ENCODE data around the gene BTAF1. TPM values are rescaled to one million over a fixed set of nuclear protein-coding genes. Genes with fewer than 3 reads are reported as not detected.

The BTAF1 gene
- total RNA-seq, 1 experiment from 2014 or later: 30.7 TPM

DNA sequence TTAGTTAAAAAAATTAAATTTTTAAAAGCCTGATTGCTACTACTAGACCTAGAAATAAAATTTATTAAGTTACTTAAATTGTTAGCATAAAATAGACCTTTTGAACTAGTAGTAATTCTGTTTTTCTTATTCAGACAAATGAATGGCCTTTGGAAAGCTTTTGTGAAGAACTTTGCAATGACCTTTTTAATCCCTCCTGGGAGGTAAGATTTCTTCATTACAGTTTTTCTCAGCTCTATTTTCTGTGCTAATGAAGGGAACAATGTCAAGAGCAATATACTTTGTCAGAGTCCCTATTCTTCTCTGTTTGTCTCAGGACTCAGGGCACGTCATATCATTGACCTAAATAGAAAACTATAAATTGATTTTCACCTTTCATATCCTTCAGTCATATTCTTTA lies 33.5 kb downstream of the BTAF1 start:
- H3K9me3 Mint-ChIP-seq (ENCODE audit: low read depth, unreplicated experiment): no peaks in the 10 kb centered on the region
- H3K4me3 Mint-ChIP-seq (ENCODE audit: low read depth, unreplicated experiment): no peak overlapping the region
- no peaks in the 10 kb centered on the region for H3K36me3 Mint-ChIP-seq (ENCODE audit: insufficient read depth, unreplicated experiment)
- no peak for DNase-seq
- H3K27ac Mint-ChIP-seq (ENCODE audit: unreplicated experiment): no peak overlapping the region
- H3K27me3 Mint-ChIP-seq (ENCODE audit: unreplicated experiment): no peaks in the 10 kb centered on the region
- BruUV-seq (replicated peaks): no TSS peak
- CTCF ChIA-PET: no interaction called here
- intact Hi-C loops (cut with micrococcal nuclease; ENCODE audit: unreplicated experiment): no loop called here
- TF ChIP-seq, protein P1, sequence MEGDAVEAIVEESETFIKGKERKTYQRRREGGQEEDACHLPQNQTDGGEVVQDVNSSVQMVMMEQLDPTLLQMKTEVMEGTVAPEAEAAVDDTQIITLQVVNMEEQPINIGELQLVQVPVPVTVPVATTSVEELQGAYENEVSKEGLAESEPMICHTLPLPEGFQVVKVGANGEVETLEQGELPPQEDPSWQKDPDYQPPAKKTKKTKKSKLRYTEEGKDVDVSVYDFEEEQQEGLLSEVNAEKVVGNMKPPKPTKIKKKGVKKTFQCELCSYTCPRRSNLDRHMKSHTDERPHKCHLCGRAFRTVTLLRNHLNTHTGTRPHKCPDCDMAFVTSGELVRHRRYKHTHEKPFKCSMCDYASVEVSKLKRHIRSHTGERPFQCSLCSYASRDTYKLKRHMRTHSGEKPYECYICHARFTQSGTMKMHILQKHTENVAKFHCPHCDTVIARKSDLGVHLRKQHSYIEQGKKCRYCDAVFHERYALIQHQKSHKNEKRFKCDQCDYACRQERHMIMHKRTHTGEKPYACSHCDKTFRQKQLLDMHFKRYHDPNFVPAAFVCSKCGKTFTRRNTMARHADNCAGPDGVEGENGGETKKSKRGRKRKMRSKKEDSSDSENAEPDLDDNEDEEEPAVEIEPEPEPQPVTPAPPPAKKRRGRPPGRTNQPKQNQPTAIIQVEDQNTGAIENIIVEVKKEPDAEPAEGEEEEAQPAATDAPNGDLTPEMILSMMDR (IDR thresholded peaks at IDR 0.05; ENCODE audit: unreplicated experiment): no peak
- H3K4me1 Mint-ChIP-seq (ENCODE audit: low read depth, unreplicated experiment): peaks cover 7% of the 10 kb centered on the region

DNA sequence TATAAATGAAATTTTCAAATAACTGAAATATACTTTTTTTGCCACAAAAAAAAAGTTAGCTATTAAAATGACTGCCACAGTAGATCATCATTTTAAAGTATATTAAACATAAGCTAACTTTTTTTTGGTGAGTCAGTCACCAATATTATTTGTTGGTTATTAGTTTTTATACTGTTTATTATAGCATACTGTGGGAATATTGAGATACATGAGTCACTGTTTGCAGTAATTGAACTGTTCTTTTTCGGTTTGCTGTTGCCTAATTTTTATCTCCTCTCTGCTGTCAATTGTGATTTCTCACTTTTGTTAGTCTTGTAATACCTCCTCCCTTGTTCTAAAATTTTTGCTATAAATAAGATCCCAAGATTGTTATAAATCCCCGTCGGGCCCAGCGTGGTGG lies 45.7 kb downstream of the BTAF1 start:
- CTCF ChIA-PET: interaction anchor here (0.5 to 0.6 kb wide), 2 partner anchors 10 to 525 kb away, joined by 3 read pairs; no protein-coding TSS in a partner anchor
- intact Hi-C loops (cut with micrococcal nuclease; ENCODE audit: unreplicated experiment): no loop called here
- H3K4me1 Mint-ChIP-seq (ENCODE audit: low read depth, unreplicated experiment): no peaks in the 10 kb centered on the region
- DNase-seq: no peak
- H3K27ac Mint-ChIP-seq (ENCODE audit: unreplicated experiment): no peak overlapping the region
- H3K27me3 Mint-ChIP-seq (ENCODE audit: unreplicated experiment): no peaks in the 10 kb centered on the region
- TF ChIP-seq, protein P1 (IDR thresholded peaks at IDR 0.05; ENCODE audit: unreplicated experiment): no peak
- BruUV-seq (replicated peaks): no TSS peak
- H3K4me3 Mint-ChIP-seq (ENCODE audit: low read depth, unreplicated experiment): no peak overlapping the region
- no peaks in the 10 kb centered on the region for H3K9me3 Mint-ChIP-seq (ENCODE audit: low read depth, unreplicated experiment)
- peaks cover 9% of the 10 kb centered on the region for H3K36me3 Mint-ChIP-seq (ENCODE audit: insufficient read depth, unreplicated experiment)

DNA sequence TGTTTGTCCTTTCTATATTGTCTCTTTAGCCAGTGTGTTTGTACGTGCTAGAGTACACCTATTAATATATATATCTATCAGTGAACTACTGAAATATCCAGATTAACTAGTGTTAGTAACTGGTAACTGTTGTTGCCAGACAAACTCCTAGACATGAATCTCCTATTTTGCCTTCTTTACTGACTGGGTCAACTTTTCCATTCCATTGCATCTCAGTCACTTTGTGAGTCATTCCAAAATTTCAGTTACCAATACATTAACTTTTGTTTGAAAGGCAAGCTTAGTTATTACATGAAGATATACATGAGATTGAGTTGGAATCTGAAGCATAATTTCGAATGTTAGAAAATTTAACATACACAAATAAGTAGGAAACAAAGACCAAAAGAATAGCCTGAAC lies 51.4 kb downstream of the BTAF1 start:
- no peaks in the 10 kb centered on the region for H3K4me1 Mint-ChIP-seq (ENCODE audit: low read depth, unreplicated experiment)
- no TSS peak for BruUV-seq (replicated peaks)
- TF ChIP-seq, protein P1 (IDR thresholded peaks at IDR 0.05; ENCODE audit: unreplicated experiment): no peak
- no peak overlapping the region for H3K27ac Mint-ChIP-seq (ENCODE audit: unreplicated experiment)
- CTCF ChIA-PET: no interaction called here
- intact Hi-C loops (cut with micrococcal nuclease; ENCODE audit: unreplicated experiment): no loop called here
- H3K4me3 Mint-ChIP-seq (ENCODE audit: low read depth, unreplicated experiment): no peak overlapping the region
- H3K9me3 Mint-ChIP-seq (ENCODE audit: low read depth, unreplicated experiment): no peaks in the 10 kb centered on the region
- DNase-seq: no peak
- no peaks in the 10 kb centered on the region for H3K27me3 Mint-ChIP-seq (ENCODE audit: unreplicated experiment)
- H3K36me3 Mint-ChIP-seq (ENCODE audit: insufficient read depth, unreplicated experiment): peaks cover 4% of the 10 kb centered on the region

DNA sequence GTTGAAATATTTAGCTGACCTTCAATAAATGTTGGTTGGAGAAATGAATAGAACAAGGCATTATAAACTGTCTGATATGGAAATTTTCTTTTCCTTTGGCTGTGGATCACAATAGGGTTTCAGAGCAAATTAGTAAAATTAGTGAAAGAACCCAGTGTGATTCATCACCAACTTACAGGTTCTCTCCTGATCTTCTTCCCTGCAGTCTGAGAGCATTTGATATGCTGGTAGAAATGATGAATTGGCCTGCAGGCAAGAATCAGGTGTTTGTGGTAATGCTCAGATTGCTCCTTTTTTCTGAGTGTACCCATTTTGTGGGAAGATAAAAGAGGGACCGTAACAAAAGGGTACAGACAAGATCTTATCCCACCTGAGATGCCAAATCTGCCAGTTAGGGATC lies 51.9 kb downstream of the BTAF1 start:
- H3K27me3 Mint-ChIP-seq (ENCODE audit: unreplicated experiment): no peaks in the 10 kb centered on the region
- DNase-seq: no peak
- no peak overlapping the region for H3K27ac Mint-ChIP-seq (ENCODE audit: unreplicated experiment)
- peaks cover 7% of the 10 kb centered on the region for H3K36me3 Mint-ChIP-seq (ENCODE audit: insufficient read depth, unreplicated experiment)
- no TSS peak for BruUV-seq (replicated peaks)
- H3K9me3 Mint-ChIP-seq (ENCODE audit: low read depth, unreplicated experiment): no peaks in the 10 kb centered on the region
- H3K4me1 Mint-ChIP-seq (ENCODE audit: low read depth, unreplicated experiment): no peaks in the 10 kb centered on the region
- no peak overlapping the region for H3K4me3 Mint-ChIP-seq (ENCODE audit: low read depth, unreplicated experiment)
- CTCF ChIA-PET: no interaction called here
- TF ChIP-seq, protein P1 (IDR thresholded peaks at IDR 0.05; ENCODE audit: unreplicated experiment): no peak
- intact Hi-C loops (cut with micrococcal nuclease; ENCODE audit: unreplicated experiment): no loop called here

Measured in Calu3 (cell line).